Measurements from ENCODE around the gene SPATA16. TPM values are rescaled to one million over a fixed set of nuclear protein-coding genes. Genes with fewer than 3 reads are reported as not detected.
A peak's percentile ranks its signal among the peaks of the same experiment; 100 is the strongest.

Gene SPATA16
- total and polyA plus RNA-seq, 2 experiments from 2014 or later: not detected

DNA sequence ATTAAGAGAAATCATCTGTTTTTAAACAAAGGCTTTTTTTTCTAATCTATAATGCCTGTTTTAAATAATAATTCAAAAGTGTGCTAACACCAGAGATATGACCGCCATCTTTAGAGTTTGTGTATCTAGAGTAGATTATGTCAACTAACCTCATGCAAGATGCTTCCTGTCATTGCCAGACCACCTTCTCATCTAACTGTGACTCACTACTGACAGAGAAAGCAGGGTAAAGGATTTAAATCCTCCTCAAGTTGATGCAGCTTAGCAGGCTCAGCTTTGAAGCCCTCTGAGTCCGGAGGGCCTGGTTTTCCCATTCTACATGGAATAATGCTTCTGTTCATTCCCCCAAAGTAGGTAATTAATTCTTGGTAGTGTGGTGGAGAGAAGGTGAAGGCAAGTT lies 282.0 kb downstream of the SPATA16 start:
- H3K27ac ChIP-seq: no peak overlapping the region
- DNase-seq (ENCODE audit: low spot score): no peak
- no peaks in the 10 kb centered on the region for H3K4me1 ChIP-seq (ENCODE audit: insufficient read depth)
- no peaks in the 10 kb centered on the region for H3K36me3 ChIP-seq (replicated peaks; ENCODE audit: insufficient read depth, low read depth)
- H3K4me2 ChIP-seq: no peak overlapping the region
- H4K20me1 ChIP-seq (ENCODE audit: insufficient read depth, poor library complexity, severe bottlenecking): no peaks in the 10 kb centered on the region
- no peak overlapping the region for H3K4me3 ChIP-seq
- no peaks in the 10 kb centered on the region for H3K9me3 ChIP-seq (ENCODE audit: low read depth)
- no peak overlapping the region for H2AFZ ChIP-seq
- TF ChIP-seq, protein P1, sequence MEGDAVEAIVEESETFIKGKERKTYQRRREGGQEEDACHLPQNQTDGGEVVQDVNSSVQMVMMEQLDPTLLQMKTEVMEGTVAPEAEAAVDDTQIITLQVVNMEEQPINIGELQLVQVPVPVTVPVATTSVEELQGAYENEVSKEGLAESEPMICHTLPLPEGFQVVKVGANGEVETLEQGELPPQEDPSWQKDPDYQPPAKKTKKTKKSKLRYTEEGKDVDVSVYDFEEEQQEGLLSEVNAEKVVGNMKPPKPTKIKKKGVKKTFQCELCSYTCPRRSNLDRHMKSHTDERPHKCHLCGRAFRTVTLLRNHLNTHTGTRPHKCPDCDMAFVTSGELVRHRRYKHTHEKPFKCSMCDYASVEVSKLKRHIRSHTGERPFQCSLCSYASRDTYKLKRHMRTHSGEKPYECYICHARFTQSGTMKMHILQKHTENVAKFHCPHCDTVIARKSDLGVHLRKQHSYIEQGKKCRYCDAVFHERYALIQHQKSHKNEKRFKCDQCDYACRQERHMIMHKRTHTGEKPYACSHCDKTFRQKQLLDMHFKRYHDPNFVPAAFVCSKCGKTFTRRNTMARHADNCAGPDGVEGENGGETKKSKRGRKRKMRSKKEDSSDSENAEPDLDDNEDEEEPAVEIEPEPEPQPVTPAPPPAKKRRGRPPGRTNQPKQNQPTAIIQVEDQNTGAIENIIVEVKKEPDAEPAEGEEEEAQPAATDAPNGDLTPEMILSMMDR (IDR thresholded peaks at IDR 0.05; ENCODE audit: poor library complexity): no peak
- TF ChIP-seq EZH2 (IDR thresholded peaks at IDR 0.05; ENCODE audit: borderline replicate concordance) (no peak), EZH2phosphoT487 (IDR thresholded peaks at IDR 0.05; ENCODE audit: low read depth, severe bottlenecking, unreplicated experiment) (no peak)
- H3K27me3 ChIP-seq: no peaks in the 10 kb centered on the region
- 60% methylated on average over 2 of the region's 2 CpGs for WGBS (ENCODE audit: low lambda C conversion rate, missing lambda C conversion rate)
- H3K9me2 ChIP-seq (replicated peaks; ENCODE audit: insufficient read depth): no peaks in the 10 kb centered on the region
- no peaks in the 10 kb centered on the region for H3K79me2 ChIP-seq

DNA sequence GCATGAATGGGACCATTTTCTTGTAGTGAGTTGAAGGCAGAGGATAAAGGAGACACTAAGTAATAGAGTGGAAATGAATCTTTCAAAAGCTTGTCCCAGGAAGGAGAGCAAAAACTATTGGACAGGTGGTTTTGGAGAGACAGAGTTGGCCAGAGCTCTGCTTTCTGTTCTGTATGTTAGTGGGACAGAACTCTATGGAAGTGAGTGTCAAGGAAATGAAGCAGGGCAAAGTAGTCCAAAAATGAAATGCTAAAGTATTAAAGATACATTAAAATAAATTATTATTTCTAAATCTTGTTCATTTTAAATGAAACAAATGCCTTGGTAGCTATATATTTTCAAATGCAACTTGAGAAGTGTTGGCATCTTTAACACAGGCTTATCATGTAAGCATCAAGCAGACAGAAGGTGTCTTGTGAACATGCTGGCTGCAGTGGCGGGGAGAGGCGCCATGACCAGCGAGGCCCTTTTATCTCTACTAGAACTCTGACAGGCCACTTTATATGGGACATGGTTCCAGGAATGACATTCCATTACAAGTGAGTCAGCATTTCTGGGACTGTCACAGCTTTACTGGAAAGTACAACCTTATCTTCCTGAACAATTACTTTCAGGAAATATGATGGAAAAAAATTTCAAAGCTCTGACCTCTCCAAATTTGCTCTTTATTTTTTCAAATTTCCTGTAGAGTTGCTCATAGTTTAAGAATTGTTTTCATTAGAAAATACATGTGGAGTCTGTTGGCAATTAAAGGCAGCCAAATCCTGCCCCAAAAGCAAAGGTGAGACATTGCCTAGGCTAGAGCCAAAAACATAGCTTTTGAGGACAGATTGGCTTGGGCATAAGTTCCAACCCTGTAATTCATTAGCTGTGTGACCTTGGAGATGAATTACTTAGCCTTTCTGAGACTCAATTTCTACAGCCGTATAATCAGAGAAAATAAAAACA lies 284.0 kb downstream of the SPATA16 start:
- Histone ChIP-seq H3K9me2 (replicated peaks; ENCODE audit: insufficient read depth) (no peaks in the 10 kb centered on the region), H3K27ac (peak overlapping the region; percentile 51), H3K9me3 (ENCODE audit: low read depth) (no peaks in the 10 kb centered on the region), H2AFZ (no peak overlapping the region), H4K20me1 (ENCODE audit: insufficient read depth, poor library complexity, severe bottlenecking) (no peaks in the 10 kb centered on the region), H3K36me3 (replicated peaks; ENCODE audit: insufficient read depth, low read depth) (no peaks in the 10 kb centered on the region), H3K4me3 (no peak overlapping the region), H3K4me1 (ENCODE audit: insufficient read depth) (no peaks in the 10 kb centered on the region), H3K79me2 (no peaks in the 10 kb centered on the region), H3K4me2 (no peak overlapping the region), H3K27me3 (no peaks in the 10 kb centered on the region)
- 38% methylated on average over 4 of the region's 4 CpGs for WGBS (ENCODE audit: low lambda C conversion rate, missing lambda C conversion rate)
- peak; percentile 66 for DNase-seq (ENCODE audit: low spot score)
- TF ChIP-seq EZH2phosphoT487 (IDR thresholded peaks at IDR 0.05; ENCODE audit: low read depth, severe bottlenecking, unreplicated experiment) (no peak), EZH2 (IDR thresholded peaks at IDR 0.05; ENCODE audit: borderline replicate concordance) (no peak)
- TF ChIP-seq, protein P1 (IDR thresholded peaks at IDR 0.05; ENCODE audit: poor library complexity): no peak

DNA sequence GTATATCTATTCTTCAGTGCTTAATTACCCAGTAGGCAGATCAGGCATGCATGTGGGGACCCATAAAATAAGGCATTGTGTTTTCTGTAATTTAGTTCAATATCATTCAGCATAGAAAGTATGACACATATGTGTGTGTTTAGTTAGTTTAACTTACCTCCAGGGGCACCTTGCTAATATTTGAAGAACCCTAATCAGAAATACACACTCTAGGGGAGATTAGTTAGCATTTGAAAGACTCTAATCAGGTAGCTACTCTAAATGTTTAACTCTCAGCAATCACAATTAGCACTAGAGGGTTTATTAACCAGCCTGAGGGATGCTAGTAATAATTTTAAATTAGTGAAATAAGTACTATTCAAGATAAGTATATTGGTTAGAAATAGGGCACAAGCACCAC lies 286.0 kb downstream of the SPATA16 start:
- TF ChIP-seq EZH2 (IDR thresholded peaks at IDR 0.05; ENCODE audit: borderline replicate concordance): no peak
- TF ChIP-seq, protein P1 (IDR thresholded peaks at IDR 0.05; ENCODE audit: poor library complexity): no peak
- TF ChIP-seq EZH2phosphoT487 (IDR thresholded peaks at IDR 0.05; ENCODE audit: low read depth, severe bottlenecking, unreplicated experiment): no peak
- Histone ChIP-seq H3K9me3 (ENCODE audit: low read depth) (no peaks in the 10 kb centered on the region), H3K4me3 (no peak overlapping the region), H3K4me2 (no peak overlapping the region), H4K20me1 (ENCODE audit: insufficient read depth, poor library complexity, severe bottlenecking) (no peaks in the 10 kb centered on the region), H2AFZ (no peak overlapping the region), H3K79me2 (no peaks in the 10 kb centered on the region), H3K36me3 (replicated peaks; ENCODE audit: insufficient read depth, low read depth) (no peaks in the 10 kb centered on the region), H3K9me2 (replicated peaks; ENCODE audit: insufficient read depth) (no peaks in the 10 kb centered on the region), H3K4me1 (ENCODE audit: insufficient read depth) (no peaks in the 10 kb centered on the region), H3K27me3 (no peaks in the 10 kb centered on the region), H3K27ac (no peak overlapping the region)
- DNase-seq (ENCODE audit: low spot score): no peak
